GM21619 (cell line): ENCODE measurements around the gene HOMER1.
"Not testable (repeated sequence)": the region's sequence is repeated elsewhere in the genome, so short reads cannot be mapped to it uniquely, and the experiment has no call there.

ENCODE experiments used
- ATAC-seq: cut with Tn5 transposase; IDR thresholded peaks from one replicate; pipeline ENCODE4 v1.9.1; 2021; ENCODE audit not compliant: unreplicated experiment

HOMER1 gene

DNA sequence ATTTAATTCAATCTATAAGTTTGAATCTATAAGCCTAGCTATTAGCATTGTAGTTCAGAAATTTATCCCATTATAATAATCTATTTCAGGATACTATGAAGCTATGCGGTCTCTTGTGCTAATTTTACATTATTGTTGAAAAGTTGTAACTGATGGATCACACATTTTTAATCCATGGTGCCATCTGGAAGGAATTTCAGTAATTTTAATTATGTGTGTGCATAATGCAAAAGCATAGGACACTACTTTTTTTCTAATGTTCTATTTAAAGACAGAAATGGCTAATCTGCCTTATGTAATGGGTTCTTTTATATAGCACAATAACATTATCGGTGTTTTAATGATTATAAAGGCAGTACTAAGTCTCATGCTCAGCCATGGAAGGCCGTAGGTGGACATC is 90.6 kb downstream of the HOMER1 start:
- ATAC-seq: no peak

DNA sequence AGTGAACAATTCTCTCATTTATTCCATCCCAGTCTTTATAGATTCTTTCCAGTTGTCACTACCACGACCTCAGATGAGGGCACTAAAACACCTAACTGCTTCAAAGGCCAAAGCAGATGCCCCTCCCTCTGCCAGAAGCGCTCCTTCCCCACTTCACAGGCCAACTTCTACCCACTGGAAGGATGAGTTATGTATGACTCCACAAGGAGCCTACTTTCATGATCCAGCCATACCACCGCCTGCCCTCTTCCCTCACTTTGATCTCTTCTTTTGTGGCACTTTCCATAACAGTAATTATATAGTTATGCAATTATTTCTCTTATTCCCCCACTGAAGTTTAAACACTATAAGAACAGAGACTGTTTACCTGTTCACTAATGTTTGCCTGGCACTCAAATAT is 93.7 kb downstream of the HOMER1 start:
- ATAC-seq: no peak

DNA sequence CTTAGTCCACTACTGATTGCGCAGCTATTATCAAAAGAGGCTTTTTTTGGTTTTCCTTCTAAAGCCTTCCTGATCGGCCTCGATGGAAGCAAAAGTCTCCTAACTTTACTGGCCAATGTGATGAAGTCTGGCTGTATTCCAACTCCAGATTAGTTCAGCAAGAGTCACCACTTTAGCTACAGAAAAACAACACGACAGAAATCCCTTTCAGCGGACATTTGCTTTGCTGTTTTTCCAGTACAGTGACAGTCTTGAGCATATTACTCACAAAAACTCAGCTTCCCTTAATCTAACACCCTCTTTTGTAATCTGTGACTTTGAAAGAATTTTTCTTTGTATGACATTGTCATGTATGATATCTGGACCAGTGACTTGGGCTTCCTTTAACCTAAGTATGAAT is 95.7 kb downstream of the HOMER1 start:
- ATAC-seq: no peak

DNA sequence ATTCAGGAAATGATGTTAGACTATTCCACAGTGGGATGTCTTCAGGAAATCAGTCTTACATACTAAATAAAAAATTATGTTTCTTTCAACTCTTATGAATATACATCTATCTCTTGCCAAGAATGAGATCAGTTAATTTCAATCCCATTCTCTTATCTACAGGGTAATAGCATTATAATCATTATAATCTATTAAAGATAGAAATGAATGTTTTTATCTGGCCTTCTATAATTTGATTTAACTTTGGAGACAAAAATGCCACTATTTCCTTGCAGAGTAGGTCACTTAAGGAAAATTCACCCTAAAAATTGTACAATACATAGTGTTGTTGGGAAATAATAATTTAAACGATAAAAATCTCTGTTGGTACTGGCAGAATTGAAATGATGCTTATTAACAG is 96.4 kb downstream of the HOMER1 start:
- ATAC-seq: no peak

DNA sequence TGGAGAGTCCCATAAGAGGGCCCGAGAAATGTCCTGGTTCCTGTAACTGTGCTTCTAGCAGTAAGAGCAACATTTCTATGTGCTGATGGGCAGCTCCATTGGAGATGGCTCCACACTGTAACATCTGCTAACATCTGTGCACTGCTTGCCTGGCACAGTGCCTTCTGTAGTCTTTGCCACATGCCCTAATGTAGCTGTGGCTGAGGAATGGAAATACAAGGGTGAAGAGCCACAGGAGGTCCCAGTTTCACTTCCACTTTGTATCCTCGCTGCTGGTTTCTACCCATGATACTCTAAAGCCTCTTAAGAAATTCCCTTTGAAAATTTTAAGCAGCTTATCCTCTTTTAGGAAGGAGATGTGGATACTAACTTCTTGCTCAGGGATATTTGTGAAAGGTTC is 97.4 kb downstream of the HOMER1 start:
- ATAC-seq: peak; percentile 97

DNA sequence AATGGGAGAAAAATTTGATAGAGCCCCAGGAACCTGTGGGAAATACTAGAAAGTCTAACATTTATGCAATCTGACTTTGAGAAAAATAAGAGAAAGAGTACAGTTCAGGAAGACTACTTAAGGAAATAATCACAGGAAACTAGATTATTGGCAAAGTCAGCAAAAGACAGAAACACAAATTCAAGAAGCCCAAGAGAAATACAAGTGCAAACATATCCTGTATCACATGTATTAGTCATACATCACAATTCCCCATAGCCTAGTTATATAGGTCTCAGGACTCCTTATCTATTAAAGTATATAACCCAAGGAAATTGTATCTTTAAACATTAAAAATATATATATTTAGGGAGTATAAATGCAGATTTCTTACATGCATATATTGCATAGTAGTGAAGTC is 100.8 kb downstream of the HOMER1 start:
- ATAC-seq: no peak

DNA sequence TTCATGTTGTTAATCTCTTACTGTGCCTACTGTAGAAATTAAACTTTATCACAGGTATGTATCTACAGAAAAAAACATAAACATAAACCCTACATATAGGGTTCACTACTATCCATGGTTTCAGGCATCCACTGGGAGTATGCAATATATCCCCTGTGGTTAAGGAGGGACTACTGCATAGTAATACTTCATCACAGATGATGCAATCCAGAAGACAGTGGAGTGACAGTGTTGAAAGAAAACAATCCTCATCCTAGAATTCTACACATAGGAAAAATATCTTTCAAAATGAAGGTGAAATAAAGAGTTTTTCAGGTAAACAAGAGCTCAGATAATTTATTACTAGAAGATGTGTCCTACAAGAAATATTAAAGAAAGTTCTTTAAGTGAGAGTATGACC is 105.9 kb downstream of the HOMER1 start:
- ATAC-seq: no peak

DNA sequence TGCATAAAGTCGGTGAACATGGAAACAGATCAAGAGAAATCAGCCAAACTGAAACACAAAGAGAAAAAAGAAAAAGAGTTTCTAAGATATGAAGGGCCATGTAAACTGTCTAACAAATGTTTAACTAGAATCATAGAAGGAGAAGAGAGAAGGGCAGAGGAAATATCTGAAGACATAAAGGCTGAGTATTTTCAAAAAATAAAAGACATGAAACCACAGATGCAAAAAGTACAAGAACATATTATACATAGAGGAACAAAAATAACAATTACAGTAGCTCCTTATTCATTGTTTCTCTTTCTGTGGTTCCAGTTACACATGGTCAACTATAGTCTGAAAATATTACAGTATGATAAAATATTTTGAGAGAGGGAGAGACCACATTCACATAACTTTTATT is 106.3 kb downstream of the HOMER1 start:
- no peak for ATAC-seq

DNA sequence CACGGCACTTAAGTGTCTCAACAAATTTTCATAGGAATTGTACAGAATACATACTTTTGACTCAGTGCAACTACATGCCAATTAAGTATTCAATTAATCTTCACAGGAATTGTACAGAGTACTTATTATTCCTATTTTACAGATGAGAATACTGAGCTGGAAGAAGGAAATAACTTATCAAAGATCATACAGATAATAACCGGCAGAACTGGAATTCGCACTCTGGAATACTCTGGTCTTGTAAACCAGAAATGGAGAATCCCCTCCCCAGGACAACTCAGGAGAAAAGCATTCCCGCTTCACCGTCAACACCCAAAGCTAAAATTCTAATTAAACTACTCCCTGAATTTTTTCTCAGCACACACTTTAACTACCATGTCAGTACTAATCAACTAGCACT is 112.7 kb downstream of the HOMER1 start:
- no peak for ATAC-seq

DNA sequence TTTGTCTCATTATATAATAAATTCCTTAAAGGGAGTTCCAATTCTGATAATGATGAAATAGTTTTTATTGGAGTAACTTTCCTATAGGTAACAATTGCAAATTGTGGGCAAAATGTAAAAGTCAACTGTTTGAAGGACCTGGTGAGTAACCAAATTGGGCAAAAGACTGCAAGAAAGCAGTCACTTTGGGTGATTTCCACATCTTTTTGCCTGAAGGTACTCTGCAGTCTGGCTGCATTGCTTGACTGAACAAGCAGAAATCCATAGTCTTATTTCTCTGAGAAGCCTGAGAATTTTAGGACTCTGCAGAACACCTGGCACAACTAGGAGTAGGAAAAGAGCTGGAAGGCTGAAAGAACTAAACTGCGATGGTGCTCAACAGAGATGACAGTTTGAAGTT is 114.9 kb downstream of the HOMER1 start:
- ATAC-seq: no peak

DNA sequence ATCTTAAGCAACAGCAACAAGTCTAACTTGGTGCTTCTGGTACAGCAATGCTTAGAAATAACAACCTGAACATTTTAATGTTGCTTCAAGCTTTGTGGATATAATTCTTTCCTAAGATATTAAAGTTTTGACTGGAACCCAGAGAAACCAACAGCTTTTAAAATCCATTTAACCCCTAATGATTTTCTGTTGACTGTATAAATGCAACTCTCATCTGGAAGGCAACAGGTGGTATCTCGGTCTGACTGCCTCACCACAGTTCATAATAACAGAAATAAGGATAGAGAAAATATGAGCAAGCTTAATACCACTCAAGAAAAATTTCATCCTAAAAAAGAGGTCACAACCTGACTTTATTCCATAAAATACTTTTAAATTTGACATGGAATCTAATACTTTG is 116.9 kb downstream of the HOMER1 start:
- ATAC-seq: no peak

DNA sequence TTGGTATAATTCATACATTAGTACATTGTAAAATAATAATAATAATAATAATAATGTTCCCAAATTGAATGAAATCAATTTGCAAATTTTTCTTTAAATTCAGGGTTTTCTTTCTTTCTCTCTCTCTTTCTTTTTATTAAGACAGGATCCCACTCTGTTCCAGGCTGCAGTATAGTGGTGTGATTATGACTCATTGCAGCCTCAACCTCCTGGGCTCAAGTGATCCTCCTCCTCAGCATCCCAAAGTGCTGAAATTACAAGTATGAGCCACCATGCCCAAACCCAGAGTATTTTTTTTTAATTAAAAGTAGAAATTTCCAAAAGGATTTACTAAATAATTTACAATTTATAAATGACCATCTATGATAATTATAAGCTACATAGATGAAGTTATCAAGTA is 117.7 kb downstream of the HOMER1 start:
- ATAC-seq: no peak

DNA sequence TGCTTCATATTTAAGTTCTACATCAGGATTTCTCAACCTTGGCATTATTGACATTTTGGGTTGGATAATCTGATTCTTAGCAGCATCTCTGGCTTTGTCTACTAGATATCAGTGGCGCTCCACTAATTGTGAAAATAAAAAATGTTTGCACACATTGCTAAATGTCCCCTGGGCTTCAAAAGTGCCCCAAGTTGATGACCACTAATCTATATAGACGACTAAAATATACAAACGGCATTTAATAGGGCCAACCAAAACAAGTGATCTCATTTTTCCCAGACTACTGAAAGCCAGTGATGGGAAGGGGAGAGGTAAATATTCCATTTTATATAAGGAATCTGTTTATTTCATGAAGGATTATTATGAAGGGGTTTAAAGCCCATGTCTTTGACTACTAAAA is 118.6 kb downstream of the HOMER1 start:
- no peak for ATAC-seq

DNA sequence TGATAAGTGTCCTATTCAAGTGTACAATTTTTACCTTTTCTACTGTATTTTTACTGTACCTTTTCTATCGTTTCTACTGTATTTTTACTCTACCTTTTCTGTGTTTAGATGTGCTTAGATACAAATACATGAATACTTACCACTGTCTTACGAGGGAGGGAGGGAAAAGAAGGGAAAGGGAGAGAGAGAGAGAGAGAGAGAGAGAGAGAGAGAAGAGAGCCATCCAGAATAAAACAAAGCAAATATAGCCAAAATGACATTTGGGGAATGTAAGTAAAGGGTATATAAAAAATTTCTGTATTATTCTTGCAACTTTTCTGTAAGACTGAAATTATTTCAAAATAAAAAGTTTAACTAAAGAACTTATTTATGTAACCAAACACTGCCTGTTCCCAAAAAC is 121.2 kb downstream of the HOMER1 start:
- ATAC-seq: no peak

DNA sequence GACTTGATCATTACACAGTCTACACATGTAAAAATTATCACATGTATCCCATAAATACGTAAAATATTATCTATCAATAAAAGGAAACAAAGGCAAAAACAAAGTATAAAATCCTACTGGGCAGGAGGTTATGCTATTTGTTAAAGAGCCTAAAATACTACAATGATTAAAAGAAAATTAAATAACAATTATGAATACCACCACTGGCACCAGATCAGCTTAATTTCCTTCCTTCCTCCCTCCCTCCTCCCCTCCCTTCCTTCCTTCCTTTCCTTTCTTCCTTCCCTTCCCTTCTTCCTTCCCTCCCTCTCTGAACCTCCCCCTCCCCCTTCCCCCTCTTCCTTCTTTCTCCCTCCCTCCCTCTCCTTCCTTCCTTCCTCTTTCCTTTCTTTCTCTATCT is 127.3 kb downstream of the HOMER1 start:
- ATAC-seq: no peak

DNA sequence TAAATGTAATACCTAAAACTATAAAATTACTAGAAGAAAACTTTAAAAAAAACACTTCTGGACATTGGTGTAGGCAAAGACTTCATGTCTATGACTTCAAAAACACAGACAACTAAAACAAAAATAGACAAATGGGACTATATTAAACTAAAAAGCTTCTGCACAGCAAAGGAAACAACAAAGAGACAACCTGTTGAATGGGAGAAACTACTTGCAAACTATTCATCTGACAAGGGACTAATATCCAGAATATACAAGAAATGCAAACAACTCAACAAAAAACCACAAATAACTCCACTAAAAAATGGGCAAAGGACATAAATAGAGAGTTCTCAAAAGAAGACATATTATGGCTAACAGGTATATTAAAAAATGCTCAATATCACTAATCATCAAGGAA is 128.8 kb downstream of the HOMER1 start:
- ATAC-seq: not testable (repeated sequence)

DNA sequence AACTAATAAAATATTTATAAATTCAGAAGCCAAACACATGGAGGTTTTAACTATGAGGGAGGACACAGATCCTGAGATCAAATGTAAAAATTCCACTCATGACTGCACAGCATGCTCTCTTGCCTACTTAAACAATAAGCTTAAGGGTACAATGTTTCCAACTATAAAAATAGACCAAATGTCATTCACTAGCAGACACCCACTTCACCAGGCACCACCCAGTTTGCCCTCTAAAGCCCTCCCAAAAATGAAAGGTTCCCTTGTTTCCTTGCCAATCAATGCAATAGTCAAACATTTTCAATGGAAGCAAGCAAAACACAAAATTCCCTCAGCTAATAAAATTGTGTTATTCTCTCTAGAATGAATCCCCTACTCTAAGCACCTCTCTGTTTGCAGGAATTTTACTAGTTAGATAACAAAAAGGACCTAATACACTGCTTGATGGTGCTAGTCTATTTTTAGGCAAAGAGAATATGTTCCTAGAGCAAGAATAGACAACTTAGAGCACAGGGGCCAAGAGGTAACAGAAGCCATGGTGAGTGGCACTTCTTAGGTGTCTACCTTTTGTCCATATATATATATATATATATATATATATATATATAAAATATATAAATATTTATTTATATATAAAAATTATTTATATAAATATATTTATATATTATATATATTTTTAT is 135.3 kb downstream of the HOMER1 start:
- ATAC-seq: no peak

DNA sequence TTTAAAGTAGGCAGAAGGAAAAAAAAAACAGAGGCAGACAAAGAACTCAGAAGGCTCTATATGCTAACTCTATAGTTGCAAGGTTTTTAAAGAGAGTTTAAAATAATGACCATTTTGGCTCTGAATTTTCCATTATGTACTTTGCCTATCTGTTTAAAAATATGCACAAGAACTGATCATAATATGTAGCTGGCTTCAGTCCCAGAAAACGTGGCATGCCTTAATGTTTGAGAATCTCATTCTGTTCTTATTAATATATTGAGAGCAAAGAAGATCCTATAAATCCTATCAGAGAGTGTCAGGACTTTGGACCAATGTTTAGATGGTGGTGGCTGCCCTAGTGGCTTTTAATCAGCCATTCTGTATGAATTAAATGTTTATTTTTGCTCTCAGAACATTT is 156.5 kb downstream of the HOMER1 start:
- no peak for ATAC-seq

DNA sequence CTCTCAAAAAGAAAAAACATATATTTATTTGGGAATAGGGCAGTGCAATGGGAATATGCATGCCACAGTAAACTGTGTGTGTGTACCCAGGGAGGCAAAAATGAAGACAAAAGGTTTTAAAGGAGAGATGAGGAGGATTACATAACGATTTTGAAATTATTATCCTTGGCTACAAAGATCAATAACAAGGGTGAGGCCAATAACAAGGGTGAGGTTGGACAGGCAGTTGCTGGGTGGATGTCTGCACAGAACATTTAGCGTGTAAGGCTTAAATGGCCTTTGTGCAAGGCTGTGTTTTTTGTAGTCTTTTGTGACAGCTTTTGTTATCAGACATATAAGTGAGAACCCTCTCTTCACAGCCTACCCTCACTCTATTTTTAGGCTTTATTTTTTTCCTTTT is 164.1 kb downstream of the HOMER1 start:
- ATAC-seq: no peak

DNA sequence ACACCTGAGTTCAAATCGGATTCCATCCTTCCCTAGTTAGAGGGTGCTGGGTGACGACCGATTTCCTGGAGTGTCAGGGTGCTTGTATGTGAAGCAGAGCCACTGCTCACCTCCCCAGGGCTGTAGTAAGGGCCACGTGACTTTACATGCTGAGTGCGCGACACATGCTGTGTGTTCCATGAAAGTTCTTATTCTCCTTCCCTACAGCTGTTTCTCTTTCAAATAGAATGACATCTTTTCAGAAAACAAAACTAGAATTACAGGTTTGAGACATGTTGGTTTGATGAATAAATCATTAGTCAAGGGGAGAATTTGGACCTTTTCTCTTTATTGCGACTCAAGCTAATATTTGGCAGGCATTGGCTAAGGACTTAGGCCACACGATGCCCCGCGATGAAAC is 164.9 kb downstream of the HOMER1 start:
- no peak for ATAC-seq

DNA sequence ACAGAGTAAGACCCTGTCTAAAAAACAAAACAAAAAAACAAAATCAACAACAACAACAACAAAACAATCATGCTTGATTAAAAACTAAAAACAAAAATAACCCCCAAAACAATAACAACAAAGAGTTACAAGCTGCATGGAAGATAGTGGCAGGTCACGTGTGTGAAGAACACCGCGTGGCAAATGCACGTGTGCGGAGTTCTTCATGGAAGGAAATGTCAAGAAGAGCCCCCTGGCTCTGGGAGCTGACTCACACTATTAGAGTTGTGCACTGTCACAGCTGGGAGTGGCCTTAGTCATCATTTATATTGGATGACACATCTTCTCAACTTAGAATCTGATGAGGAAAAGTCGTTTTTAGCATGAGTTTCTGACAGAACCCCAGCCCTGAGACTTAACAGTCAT is 167.5 kb downstream of the HOMER1 start:
- no peak for ATAC-seq

DNA sequence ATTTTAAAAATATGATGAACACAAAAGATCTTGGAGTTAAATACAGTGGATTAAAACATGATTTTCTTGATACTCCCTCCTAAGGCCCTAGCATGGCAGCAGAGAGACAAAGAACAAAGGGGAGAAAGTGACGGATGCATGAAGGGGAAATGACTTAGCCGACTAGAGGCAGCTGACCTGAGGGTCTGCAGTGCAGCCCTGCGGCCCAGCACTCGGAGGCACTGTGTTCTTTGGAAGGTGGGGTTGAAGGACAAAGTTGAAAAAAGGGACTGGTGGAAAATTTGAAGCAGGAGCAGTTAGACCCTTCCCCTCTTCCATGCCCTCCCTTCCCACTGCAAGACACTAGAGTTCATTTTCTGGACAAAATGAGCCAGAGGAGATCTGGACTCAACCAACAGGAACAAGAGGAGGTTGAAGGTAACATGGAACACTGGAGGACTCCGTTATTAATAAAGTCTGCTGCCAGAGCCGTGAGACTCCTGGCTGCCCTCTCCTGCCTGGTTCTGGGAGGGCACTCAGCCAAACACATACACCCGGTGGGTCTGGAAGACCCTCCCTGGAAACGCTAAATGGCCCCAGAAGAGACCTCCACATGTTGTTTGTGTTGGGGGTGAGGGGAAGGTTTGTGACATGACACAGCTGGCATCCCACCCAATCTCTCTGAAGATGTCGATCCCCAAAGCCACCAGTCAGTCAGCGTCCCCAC is 179.9 kb downstream of the HOMER1 start:
- no peak for ATAC-seq

DNA sequence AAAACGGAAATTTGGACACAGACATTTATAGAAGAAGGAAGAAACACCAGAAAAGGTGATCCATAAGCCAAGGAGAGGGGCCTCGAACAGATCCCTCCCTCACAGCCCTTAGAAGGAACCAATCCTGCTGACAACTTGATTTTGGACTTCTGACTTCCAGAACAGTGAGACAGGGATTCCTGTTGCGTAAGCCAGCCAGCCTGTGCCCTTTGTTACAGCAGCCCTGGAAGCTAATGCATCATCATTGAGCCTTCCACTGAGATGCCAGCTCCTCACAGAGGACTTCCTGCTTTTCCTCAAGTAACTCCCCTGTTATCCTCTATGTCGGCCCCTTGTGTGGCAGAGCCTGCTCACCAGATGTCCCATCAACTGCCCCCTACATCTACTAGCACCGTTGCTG is 183.9 kb downstream of the HOMER1 start:
- no peak for ATAC-seq
